Measurements from ENCODE around the gene USP4. TPM values are rescaled to one million over a fixed set of nuclear protein-coding genes. Genes with fewer than 3 reads are reported as not detected.
A peak's percentile ranks its signal among the peaks of the same experiment; 100 is the strongest.
"Not testable (repeated sequence)": the region's sequence is repeated elsewhere in the genome, so short reads cannot be mapped to it uniquely, and the experiment has no call there.

Gene USP4
- total and polyA plus RNA-seq, 2 experiments from 2014 or later: 20.1 to 26.5 TPM

DNA sequence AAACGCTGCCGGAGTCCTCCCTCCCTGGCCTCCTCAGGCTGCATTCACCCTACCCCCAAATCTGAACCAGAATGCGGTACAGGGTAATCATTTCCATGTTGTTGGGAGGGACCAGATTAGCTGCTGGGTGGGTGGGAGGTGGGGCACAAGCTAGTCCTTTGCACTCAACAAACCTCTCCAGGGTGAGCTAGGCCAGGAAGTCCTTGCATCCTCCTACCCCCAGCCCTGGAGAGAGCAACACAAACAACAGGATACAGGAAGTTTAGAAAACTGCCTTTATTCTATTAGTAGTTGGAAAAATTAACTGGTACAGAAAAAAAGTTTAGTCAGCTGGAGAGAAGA lies 19.0 kb upstream of the USP4 start:
- no peak for TF ChIP-seq EZH2phosphoT487 (IDR thresholded peaks at IDR 0.05; ENCODE audit: low read depth, severe bottlenecking, unreplicated experiment)
- no peak for TF ChIP-seq EZH2 (IDR thresholded peaks at IDR 0.05; ENCODE audit: borderline replicate concordance)
- TF ChIP-seq, protein P1, sequence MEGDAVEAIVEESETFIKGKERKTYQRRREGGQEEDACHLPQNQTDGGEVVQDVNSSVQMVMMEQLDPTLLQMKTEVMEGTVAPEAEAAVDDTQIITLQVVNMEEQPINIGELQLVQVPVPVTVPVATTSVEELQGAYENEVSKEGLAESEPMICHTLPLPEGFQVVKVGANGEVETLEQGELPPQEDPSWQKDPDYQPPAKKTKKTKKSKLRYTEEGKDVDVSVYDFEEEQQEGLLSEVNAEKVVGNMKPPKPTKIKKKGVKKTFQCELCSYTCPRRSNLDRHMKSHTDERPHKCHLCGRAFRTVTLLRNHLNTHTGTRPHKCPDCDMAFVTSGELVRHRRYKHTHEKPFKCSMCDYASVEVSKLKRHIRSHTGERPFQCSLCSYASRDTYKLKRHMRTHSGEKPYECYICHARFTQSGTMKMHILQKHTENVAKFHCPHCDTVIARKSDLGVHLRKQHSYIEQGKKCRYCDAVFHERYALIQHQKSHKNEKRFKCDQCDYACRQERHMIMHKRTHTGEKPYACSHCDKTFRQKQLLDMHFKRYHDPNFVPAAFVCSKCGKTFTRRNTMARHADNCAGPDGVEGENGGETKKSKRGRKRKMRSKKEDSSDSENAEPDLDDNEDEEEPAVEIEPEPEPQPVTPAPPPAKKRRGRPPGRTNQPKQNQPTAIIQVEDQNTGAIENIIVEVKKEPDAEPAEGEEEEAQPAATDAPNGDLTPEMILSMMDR (IDR thresholded peaks at IDR 0.05; ENCODE audit: poor library complexity): no peak
- WGBS (ENCODE audit: low lambda C conversion rate, missing lambda C conversion rate): 65% methylated on average over 3 of the region's 3 CpGs
- H3K79me2 ChIP-seq: peaks cover 45% of the 10 kb centered on the region
- H3K4me1 ChIP-seq (ENCODE audit: insufficient read depth): peaks cover 25% of the 10 kb centered on the region
- no peaks in the 10 kb centered on the region for H3K27me3 ChIP-seq
- no peak for DNase-seq (ENCODE audit: low spot score)
- no peaks in the 10 kb centered on the region for H3K9me3 ChIP-seq (ENCODE audit: low read depth)
- H3K4me3 ChIP-seq: no peak overlapping the region
- H4K20me1 ChIP-seq (ENCODE audit: insufficient read depth, poor library complexity, severe bottlenecking): peaks cover 3% of the 10 kb centered on the region
- peak overlapping the region; percentile 77 for H3K4me2 ChIP-seq
- no peak overlapping the region for H2AFZ ChIP-seq
- H3K27ac ChIP-seq: peak overlapping the region; percentile 87
- no peaks in the 10 kb centered on the region for H3K9me2 ChIP-seq (replicated peaks; ENCODE audit: insufficient read depth)
- peaks cover 4% of the 10 kb centered on the region for H3K36me3 ChIP-seq (replicated peaks; ENCODE audit: insufficient read depth, low read depth)

DNA sequence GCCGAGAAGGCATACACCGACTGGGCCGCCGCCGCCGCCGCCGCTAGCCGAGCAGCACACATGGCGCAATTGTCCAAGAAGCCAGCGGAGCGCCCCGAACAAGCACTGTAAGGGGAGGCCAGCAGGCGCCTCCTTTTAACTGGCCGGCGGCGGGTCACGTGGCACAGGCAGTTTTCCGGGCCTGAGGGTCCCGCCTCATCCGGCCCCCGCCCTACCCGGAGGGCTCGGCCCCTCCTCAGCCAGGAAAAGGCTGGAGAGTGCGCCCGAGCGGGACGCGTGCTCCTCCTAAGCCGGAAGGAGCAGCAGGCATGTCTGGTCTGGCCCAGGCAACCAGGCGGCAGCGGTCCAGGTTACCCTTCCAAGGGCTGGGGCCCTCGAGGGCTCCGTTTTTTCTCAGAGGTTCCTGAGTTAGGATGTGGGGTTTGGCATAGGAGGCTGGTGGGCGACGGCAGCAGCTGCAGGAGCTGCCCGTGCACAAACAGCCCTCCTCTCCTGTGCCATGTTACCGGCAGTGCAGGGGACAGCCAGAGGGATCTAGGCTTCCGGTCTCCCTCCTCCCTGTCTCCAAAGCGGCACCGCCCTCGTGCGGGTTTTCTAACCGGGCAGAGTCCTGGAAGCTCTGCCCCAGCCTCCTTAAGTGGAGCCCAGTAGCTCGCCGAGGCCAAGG lies 18.5 kb upstream of the USP4 start, which contains the start of gene GPX1:
Gene GPX1, minus strand, starts transcription at position 137 of the 667 bp plus-strand sequence. Its CDS starts 75 bp downstream, at position 62.
- peak; percentile 97 for DNase-seq (ENCODE audit: low spot score)

DNA sequence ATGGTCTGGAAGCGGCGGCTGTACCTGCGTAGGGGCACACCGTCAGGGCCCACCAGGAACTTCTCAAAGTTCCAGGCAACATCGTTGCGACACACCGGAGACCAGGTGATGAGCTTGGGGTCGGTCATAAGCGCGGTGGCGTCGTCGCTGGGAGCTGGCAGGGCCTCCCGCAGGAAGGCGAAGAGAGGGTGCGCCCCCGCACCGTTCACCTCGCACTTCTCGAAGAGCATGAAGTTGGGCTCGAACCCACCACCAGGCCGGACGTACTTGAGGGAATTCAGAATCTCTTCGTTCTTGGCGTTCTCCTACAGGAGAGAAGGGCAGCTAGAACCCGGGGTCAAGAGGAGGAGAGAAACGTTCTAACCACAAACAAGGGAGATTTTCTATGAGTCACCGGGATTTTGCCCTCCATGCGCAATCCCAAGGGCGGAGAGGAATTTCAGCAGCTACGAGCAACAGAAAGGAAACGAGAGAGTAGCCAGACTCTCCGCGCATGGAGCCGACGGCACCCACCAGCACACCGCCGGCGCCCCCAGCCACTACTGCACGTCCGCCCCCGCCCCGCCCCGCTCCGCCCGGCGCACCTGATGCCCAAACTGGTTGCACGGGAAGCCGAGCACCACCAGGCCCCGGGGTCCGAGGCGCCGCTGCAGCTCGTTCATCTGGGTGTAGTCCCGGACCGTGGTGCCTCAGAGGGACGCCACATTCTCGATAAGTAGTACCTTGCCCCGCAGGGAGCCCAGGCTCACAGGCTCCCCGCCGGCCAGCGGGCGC lies 17.8 kb upstream of the USP4 start:
- H3K9me2 ChIP-seq (replicated peaks; ENCODE audit: insufficient read depth); H3K36me3 ChIP-seq (replicated peaks; ENCODE audit: insufficient read depth, low read depth); H3K27me3 ChIP-seq; H3K9me3 ChIP-seq (ENCODE audit: low read depth); H4K20me1 ChIP-seq (ENCODE audit: insufficient read depth, poor library complexity, severe bottlenecking): not testable (repeated sequence)
- peaks cover 25% of the 10 kb centered on the region for H3K4me1 ChIP-seq (ENCODE audit: insufficient read depth)
- peak overlapping the region; percentile 49 for H3K4me3 ChIP-seq
- peak; percentile 79 for DNase-seq (ENCODE audit: low spot score)
- H3K4me2 ChIP-seq: peak overlapping the region; percentile 77
- WGBS (ENCODE audit: low lambda C conversion rate, missing lambda C conversion rate): 15% methylated on average over 29 of the region's 63 CpGs
- peak overlapping the region; percentile 23 for H2AFZ ChIP-seq
- H3K27ac ChIP-seq: peak overlapping the region; percentile 87
- peaks cover 38% of the 10 kb centered on the region for H3K79me2 ChIP-seq

More for the DNA sequence above, 18.5 kb upstream of the USP4 start, which contains the start of gene GPX1:
- Histone ChIP-seq H3K9me3 (ENCODE audit: low read depth) (no peaks in the 10 kb centered on the region), H3K4me3 (peak within 1 kb of the TSS; percentile 49), H2AFZ (peak within 1 kb of the TSS; percentile 23), H4K20me1 (ENCODE audit: insufficient read depth, poor library complexity, severe bottlenecking) (no peaks in the 10 kb centered on the region), H3K36me3 (replicated peaks; ENCODE audit: insufficient read depth, low read depth) (peaks cover 4% of the 10 kb centered on the region), H3K27me3 (no peaks in the 10 kb centered on the region), H3K4me1 (ENCODE audit: insufficient read depth) (peaks cover 25% of the 10 kb centered on the region), H3K79me2 (peaks cover 40% of the 10 kb centered on the region), H3K27ac (peak within 1 kb of the TSS; percentile 87), H3K4me2 (peak within 1 kb of the TSS; percentile 77), H3K9me2 (replicated peaks; ENCODE audit: insufficient read depth) (no peaks in the 10 kb centered on the region)
- 4% methylated on average over 45 of the region's 46 CpGs for WGBS (ENCODE audit: low lambda C conversion rate, missing lambda C conversion rate)
- no peak for TF ChIP-seq EZH2 (IDR thresholded peaks at IDR 0.05; ENCODE audit: borderline replicate concordance)
- TF ChIP-seq, protein P1 (IDR thresholded peaks at IDR 0.05; ENCODE audit: poor library complexity): no peak
- no peak for TF ChIP-seq EZH2phosphoT487 (IDR thresholded peaks at IDR 0.05; ENCODE audit: low read depth, severe bottlenecking, unreplicated experiment)

DNA sequence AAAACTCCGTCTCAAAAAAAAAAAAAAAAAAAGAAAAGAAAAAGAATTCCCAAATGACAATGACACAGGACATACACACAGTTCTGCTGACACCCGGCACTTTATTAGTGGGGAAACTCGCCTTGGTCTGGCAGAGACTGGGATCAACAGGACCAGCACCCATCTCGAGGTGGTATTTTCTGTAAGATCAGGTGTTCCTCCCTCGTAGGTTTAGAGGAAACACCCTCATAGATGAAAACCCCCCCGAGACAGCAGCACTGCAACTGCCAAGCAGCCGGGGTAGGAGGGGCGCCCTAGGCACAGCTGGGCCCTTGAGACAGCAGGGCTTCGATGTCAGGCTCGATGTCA lies 17.2 kb upstream of the USP4 start:
- not testable (repeated sequence) for H3K9me3 ChIP-seq (ENCODE audit: low read depth); H3K9me2 ChIP-seq (replicated peaks; ENCODE audit: insufficient read depth); H2AFZ ChIP-seq; H4K20me1 ChIP-seq (ENCODE audit: insufficient read depth, poor library complexity, severe bottlenecking); DNase-seq (ENCODE audit: low spot score); H3K27me3 ChIP-seq; H3K36me3 ChIP-seq (replicated peaks; ENCODE audit: insufficient read depth, low read depth)
- Histone ChIP-seq H3K4me2 (peak overlapping the region; percentile 77), H3K79me2 (peaks cover 38% of the 10 kb centered on the region), H3K27ac (peak overlapping the region; percentile 87), H3K4me1 (ENCODE audit: insufficient read depth) (peaks cover 30% of the 10 kb centered on the region), H3K4me3 (peak overlapping the region; percentile 49)
- WGBS (ENCODE audit: low lambda C conversion rate, missing lambda C conversion rate): 71% methylated on average over 9 of the region's 10 CpGs
